ENCODE data around the gene FXYD3.

DNA sequence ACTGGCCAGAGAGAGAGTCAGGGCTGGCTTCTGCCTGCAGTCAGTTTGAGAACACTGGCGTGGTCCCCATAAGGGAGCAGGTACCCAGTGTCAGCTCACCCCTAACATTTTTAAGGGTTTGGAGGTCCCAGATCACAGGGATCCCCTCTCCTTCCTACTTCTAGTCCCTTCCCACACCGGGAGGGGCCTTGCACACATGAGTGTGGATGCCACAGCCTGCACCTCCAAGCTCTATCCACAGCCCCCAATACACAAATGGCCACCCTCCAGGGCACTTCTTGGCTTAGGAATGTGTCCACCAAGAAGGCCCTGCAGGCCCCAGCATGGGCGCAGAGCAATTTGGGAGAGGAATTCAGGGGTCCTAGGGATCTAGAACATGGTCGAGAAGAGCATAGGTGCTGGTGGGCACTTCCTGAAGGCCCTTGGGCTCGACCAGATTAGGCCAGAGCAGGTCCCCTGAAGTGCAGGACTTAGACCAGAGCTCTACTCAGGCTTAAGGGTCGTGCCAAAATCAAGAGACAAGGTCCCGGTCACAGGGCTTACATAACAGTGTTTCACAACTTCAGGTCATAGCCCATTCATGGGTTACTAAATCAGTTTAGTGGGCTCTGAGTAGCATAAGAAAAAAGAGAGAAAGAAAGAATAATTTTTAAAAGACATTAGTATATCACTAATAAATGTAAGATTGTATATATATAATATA lies 54.9 kb downstream of the FXYD3 start:
- TF ChIP-seq, protein P1, sequence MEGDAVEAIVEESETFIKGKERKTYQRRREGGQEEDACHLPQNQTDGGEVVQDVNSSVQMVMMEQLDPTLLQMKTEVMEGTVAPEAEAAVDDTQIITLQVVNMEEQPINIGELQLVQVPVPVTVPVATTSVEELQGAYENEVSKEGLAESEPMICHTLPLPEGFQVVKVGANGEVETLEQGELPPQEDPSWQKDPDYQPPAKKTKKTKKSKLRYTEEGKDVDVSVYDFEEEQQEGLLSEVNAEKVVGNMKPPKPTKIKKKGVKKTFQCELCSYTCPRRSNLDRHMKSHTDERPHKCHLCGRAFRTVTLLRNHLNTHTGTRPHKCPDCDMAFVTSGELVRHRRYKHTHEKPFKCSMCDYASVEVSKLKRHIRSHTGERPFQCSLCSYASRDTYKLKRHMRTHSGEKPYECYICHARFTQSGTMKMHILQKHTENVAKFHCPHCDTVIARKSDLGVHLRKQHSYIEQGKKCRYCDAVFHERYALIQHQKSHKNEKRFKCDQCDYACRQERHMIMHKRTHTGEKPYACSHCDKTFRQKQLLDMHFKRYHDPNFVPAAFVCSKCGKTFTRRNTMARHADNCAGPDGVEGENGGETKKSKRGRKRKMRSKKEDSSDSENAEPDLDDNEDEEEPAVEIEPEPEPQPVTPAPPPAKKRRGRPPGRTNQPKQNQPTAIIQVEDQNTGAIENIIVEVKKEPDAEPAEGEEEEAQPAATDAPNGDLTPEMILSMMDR (IDR thresholded peaks at IDR 0.05; ENCODE audit: insufficient read depth, low read length), result no peak
- TF ChIP-seq POLR2AphosphoS5 (IDR thresholded peaks at IDR 0.05; ENCODE audit: low read depth), result no peak

Data from HL-60 (cell line).